ENCODE data around the gene TANK.

GRCh38 chr2:161138429-161138828 is 21.8 kb upstream of the TANK start:
- TF ChIP-seq ZNF331 (CRISPR knock-in tag; IDR thresholded peaks at IDR 0.05; ENCODE audit: low read depth) = no peak
- TF ChIP-seq CTCF (conservative IDR thresholded peaks at IDR 0.05; ENCODE audit: low read depth in 2 of 2) = no peak
- no peak for TF ChIP-seq POLR2AphosphoS5 (IDR thresholded peaks at IDR 0.05; ENCODE audit: low read depth)
- no peak for TF ChIP-seq EZH2 (IDR thresholded peaks at IDR 0.05; ENCODE audit: low read depth, unreplicated experiment)
